Activated CD4-positive, alpha-beta T cell treated with anti-CD3 and anti-CD28 coated beads, Interleukin-2, amount 10 ng/mL, durations not matched to agents 24 days and 14 days (primary cell): ENCODE results near the gene RIPK3. TPM values are rescaled to one million over a fixed set of nuclear protein-coding genes. Genes with fewer than 3 reads are reported as not detected.
"Not testable (repeated sequence)": the region's sequence is repeated elsewhere in the genome, so short reads cannot be mapped to it uniquely, and the experiment has no call there.

Source experiments
- DNase-seq: peaks from one replicate; pipeline ENCODE4 v3.0.0; 2022
- H3K27ac Mint-ChIP-seq: one replicate; pipeline ENCODE4 v1.8.0; 2022; ENCODE audit warnings: mild to moderate bottlenecking, mixed read lengths
- H3K27me3 Mint-ChIP-seq: one replicate; pipeline ENCODE4 v1.8.0; 2022; ENCODE audit warnings: mixed read lengths
- H3K36me3 Mint-ChIP-seq: one replicate; pipeline ENCODE4 v1.8.0; 2022; ENCODE audit warnings: low read depth, mild to moderate bottlenecking, mixed read lengths
- H3K4me1 Mint-ChIP-seq: one replicate; pipeline ENCODE4 v1.8.0; 2021; ENCODE audit warnings: mixed read lengths
- H3K4me3 Mint-ChIP-seq: one replicate; pipeline ENCODE4 v1.8.0; 2022; ENCODE audit warnings: mild to moderate bottlenecking, moderate library complexity, mixed read lengths
- H3K9me3 Mint-ChIP-seq: one replicate; pipeline ENCODE4 v1.8.0; 2021; ENCODE audit warnings: mixed read lengths
- intact Hi-C: fragments of 100-400 bp; cut with micrococcal nuclease; formaldehyde crosslinking; loops from one replicate; pipeline ENCODE4 v1.15.1; 2023
- total RNA-seq: library from RNA; stranded (reverse); gene quantifications from 2 replicates; pipeline ENCODE4 v1.2.3, GENCODE V29; 2022

The RIPK3 gene
- total RNA-seq, result 12.0 and 13.9 TPM in 2 replicates

GRCh38 chr14:24339284-24340151 lies at the start of gene RIPK3:
Gene RIPK3, minus strand, starts transcription at chr14:24339991. Its CDS starts 165 bp downstream, at chr14:24339826.
- peak within 1 kb of the TSS; percentile 70 for H3K27ac Mint-ChIP-seq
- H3K36me3 Mint-ChIP-seq, result peaks cover 30% of the 10 kb centered on the region
- peak within 1 kb of the TSS; percentile 93 for H3K4me3 Mint-ChIP-seq
- peaks cover 28% of the 10 kb centered on the region for H3K27me3 Mint-ChIP-seq
- H3K4me1 Mint-ChIP-seq, result peaks cover 28% of the 10 kb centered on the region
- no peaks in the 10 kb centered on the region for H3K9me3 Mint-ChIP-seq
- intact Hi-C loops, result no loop called here
- DNase-seq, result peak; percentile 94

GRCh38 chr14:24389226-24389848 lies 49.5 kb upstream of the RIPK3 start:
- Mint-ChIP-seq H3K4me3 (no peak overlapping the region), H3K9me3 (no peaks in the 10 kb centered on the region), H3K27ac (no peak overlapping the region), H3K4me1 (no peaks in the 10 kb centered on the region), H3K36me3 (no peaks in the 10 kb centered on the region), H3K27me3 (peaks cover 43% of the 10 kb centered on the region)
- intact Hi-C loops, result no loop called here
- DNase-seq, result no peak

GRCh38 chr14:24388474-24389179 lies 48.8 kb upstream of the RIPK3 start:
- no peaks in the 10 kb centered on the region for H3K4me1 Mint-ChIP-seq
- H3K27me3 Mint-ChIP-seq, result peaks cover 44% of the 10 kb centered on the region
- no peak overlapping the region for H3K4me3 Mint-ChIP-seq
- no peak for DNase-seq
- no peaks in the 10 kb centered on the region for H3K9me3 Mint-ChIP-seq
- H3K27ac Mint-ChIP-seq, result no peak overlapping the region
- no peaks in the 10 kb centered on the region for H3K36me3 Mint-ChIP-seq
- intact Hi-C loops, result no loop called here

GRCh38 chr14:24387579-24387978 lies 47.8 kb upstream of the RIPK3 start:
- H3K4me1 Mint-ChIP-seq, intact Hi-C loops, H3K4me3 Mint-ChIP-seq, H3K9me3 Mint-ChIP-seq, DNase-seq, H3K27ac Mint-ChIP-seq, H3K36me3 Mint-ChIP-seq: not testable (repeated sequence)
- peaks cover 40% of the 10 kb centered on the region for H3K27me3 Mint-ChIP-seq

GRCh38 chr14:24387009-24387345 lies 47.2 kb upstream of the RIPK3 start:
- Mint-ChIP-seq H3K27ac (no peak overlapping the region), H3K4me3 (no peak overlapping the region), H3K36me3 (no peaks in the 10 kb centered on the region), H3K9me3 (no peaks in the 10 kb centered on the region), H3K4me1 (no peaks in the 10 kb centered on the region), H3K27me3 (peaks cover 37% of the 10 kb centered on the region)
- no peak for DNase-seq
- intact Hi-C loops, result no loop called here

- Mint-ChIP-seq H3K27me3 (peaks cover 28% of the 10 kb centered on the region), H3K4me1 (peaks cover 1% of the 10 kb centered on the region), H3K4me3 (no peak overlapping the region), H3K27ac (no peak overlapping the region), H3K36me3 (no peaks in the 10 kb centered on the region), H3K9me3 (no peaks in the 10 kb centered on the region)
- no peak for DNase-seq
- intact Hi-C loops, result no loop called here
These were observed 45.7 kb upstream of the RIPK3 start for GRCh38 chr14:24385524-24385923.

- Mint-ChIP-seq H3K27ac (no peak overlapping the region), H3K4me3 (no peak overlapping the region), H3K36me3 (no peaks in the 10 kb centered on the region), H3K4me1 (peaks cover 1% of the 10 kb centered on the region), H3K9me3 (no peaks in the 10 kb centered on the region), H3K27me3 (peaks cover 22% of the 10 kb centered on the region)
- DNase-seq, result no peak
- intact Hi-C loops, result no loop called here
These were observed 44.4 kb upstream of the RIPK3 start for GRCh38 chr14:24384169-24384568.

GRCh38 chr14:24382064-24382371 lies 42.2 kb upstream of the RIPK3 start:
- no peaks in the 10 kb centered on the region for H3K9me3 Mint-ChIP-seq
- H3K27ac Mint-ChIP-seq, result no peak overlapping the region
- H3K27me3 Mint-ChIP-seq, result peaks cover 13% of the 10 kb centered on the region
- no peak overlapping the region for H3K4me3 Mint-ChIP-seq
- peaks cover 1% of the 10 kb centered on the region for H3K4me1 Mint-ChIP-seq
- intact Hi-C loops, result no loop called here
- no peaks in the 10 kb centered on the region for H3K36me3 Mint-ChIP-seq
- no peak for DNase-seq

- H3K36me3 Mint-ChIP-seq, result no peaks in the 10 kb centered on the region
- no peak for DNase-seq
- H3K4me3 Mint-ChIP-seq, result no peak overlapping the region
- H3K27me3 Mint-ChIP-seq, result peaks cover 8% of the 10 kb centered on the region
- H3K27ac Mint-ChIP-seq, result no peak overlapping the region
- intact Hi-C loops, result no loop called here
- no peaks in the 10 kb centered on the region for H3K9me3 Mint-ChIP-seq
- H3K4me1 Mint-ChIP-seq, result peaks cover 1% of the 10 kb centered on the region
These were observed 41.7 kb upstream of the RIPK3 start for GRCh38 chr14:24381363-24382063.

GRCh38 chr14:24379907-24380730 lies 40.3 kb upstream of the RIPK3 start:
- Mint-ChIP-seq H3K4me3 (no peak overlapping the region), H3K27me3 (peaks cover 4% of the 10 kb centered on the region), H3K27ac (no peak overlapping the region), H3K4me1 (peaks cover 1% of the 10 kb centered on the region), H3K36me3 (no peaks in the 10 kb centered on the region), H3K9me3 (no peaks in the 10 kb centered on the region)
- intact Hi-C loops, result no loop called here
- DNase-seq, result no peak

GRCh38 chr14:24378981-24379906 lies 39.5 kb upstream of the RIPK3 start:
- no peak for DNase-seq

GRCh38 chr14:24378327-24378726 lies 38.5 kb upstream of the RIPK3 start:
- Mint-ChIP-seq H3K4me1 (peaks cover 1% of the 10 kb centered on the region), H3K27ac (no peak overlapping the region), H3K36me3 (no peaks in the 10 kb centered on the region), H3K4me3 (no peak overlapping the region), H3K9me3 (no peaks in the 10 kb centered on the region), H3K27me3 (no peaks in the 10 kb centered on the region)
- DNase-seq, result no peak
- intact Hi-C loops, result no loop called here

More at GRCh38 chr14:24378981-24379906, 39.5 kb upstream of the RIPK3 start:
- Mint-ChIP-seq H3K9me3 (no peaks in the 10 kb centered on the region), H3K4me3 (no peak overlapping the region), H3K4me1 (peaks cover 1% of the 10 kb centered on the region), H3K27ac (no peak overlapping the region), H3K27me3 (peaks cover 4% of the 10 kb centered on the region), H3K36me3 (no peaks in the 10 kb centered on the region)
- intact Hi-C loops, result no loop called here
